SU-DHL-6 (cell line): ENCODE data around the gene RBPMS2.

ENCODE experiments used
- CTCF ChIP-seq: fragments of 200-600 bp; sonication (generic); IDR thresholded peaks from one replicate; pipeline ENCODE4 v1.5.1; 2017; ENCODE audit warnings: antibody characterized with exemption, mild to moderate bottlenecking, low read length, moderate library complexity; ENCODE audit not compliant: insufficient read depth, poor library complexity, severe bottlenecking
- EZH2phosphoT487 ChIP-seq: fragments of 200-600 bp; sonication (generic), shearing (Covaris generic); conservative IDR thresholded peaks from 2 replicates; pipeline ENCODE4 v1.6.1; 2018; ENCODE audit warnings: mild to moderate bottlenecking, antibody characterized with exemption, low read length, moderate library complexity, mixed read lengths

GRCh38 chr15:64696481-64696880 is 78.9 kb downstream of the RBPMS2 start:
- TF ChIP-seq CTCF (no peak), EZH2phosphoT487 (no peak)
